ENCODE results near the gene RCAN2. TPM values are rescaled to one million over a fixed set of nuclear protein-coding genes. Genes with fewer than 3 reads are reported as not detected.
A peak's percentile ranks its signal among the peaks of the same experiment; 100 is the strongest.

Gene RCAN2
- polyA plus RNA-seq, 3 donors from 2014 or later, result not detected

DNA sequence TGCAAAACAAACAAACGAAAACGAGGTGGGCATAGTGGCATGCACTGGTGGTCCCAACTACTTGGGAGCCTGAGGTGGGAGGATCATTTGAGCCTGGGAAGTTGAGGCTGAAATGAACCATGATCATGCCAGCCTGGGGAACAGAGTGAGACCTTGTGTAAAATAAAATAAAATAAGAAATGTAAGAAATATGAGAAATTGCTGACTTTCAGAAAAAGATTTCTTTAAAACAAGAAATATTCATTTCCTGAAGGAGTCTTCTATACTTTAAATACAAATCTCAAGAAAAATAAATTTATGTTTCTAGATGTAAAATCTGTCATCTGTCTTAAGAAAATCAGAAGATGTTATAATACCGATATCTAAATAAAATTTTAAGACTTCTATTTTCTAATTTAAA is 223.7 kb downstream of the RCAN2 start:
- DNase-seq, result no peak
- H3K9me3 Mint-ChIP-seq, result no peaks in the 10 kb centered on the region
- no peak overlapping the region for H3K27ac Mint-ChIP-seq
- no peaks in the 10 kb centered on the region for H3K36me3 Mint-ChIP-seq
- no peaks in the 10 kb centered on the region for H3K4me1 Mint-ChIP-seq
- H3K4me3 Mint-ChIP-seq, result no peak overlapping the region
- peaks cover 0 to 4% (median 2%) of the 10 kb centered on the region in 3 donors for H3K27me3 Mint-ChIP-seq (ENCODE audit: low read depth in 3 of 3)

DNA sequence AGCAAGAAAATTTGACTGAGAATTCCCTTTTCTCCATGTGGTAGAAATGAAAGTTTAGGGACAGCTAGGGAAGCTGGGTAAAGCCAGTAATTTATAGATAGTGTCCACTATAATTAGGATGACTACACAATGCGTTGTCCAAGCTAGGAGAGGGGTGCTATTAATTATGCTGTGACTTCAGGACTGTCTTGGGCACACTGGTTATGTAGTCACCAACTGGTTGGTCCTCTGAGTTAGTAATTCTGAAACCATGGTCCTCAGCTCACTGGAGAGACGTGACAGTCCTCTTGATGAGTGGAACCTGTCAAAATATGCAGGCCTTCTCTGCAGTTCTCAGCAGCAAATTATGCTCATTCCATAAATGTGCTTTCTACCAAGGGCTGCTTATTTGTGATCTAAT is 225.9 kb downstream of the RCAN2 start:
- Mint-ChIP-seq H3K4me3 (no peak overlapping the region), H3K9me3 (no peaks in the 10 kb centered on the region), H3K27me3 (ENCODE audit: low read depth in 3 of 3) (peaks cover 2 to 4% (median 2%) of the 10 kb centered on the region in 3 donors), H3K4me1 (no peaks in the 10 kb centered on the region), H3K27ac (no peak overlapping the region), H3K36me3 (no peaks in the 10 kb centered on the region)
- DNase-seq, result no peak

GRCh38 chr6:46263707-46264086 is 227.6 kb downstream of the RCAN2 start:
- Mint-ChIP-seq H3K27me3 (ENCODE audit: low read depth in 3 of 3) (peaks cover 2 to 5% (median 2%) of the 10 kb centered on the region in 3 donors), H3K36me3 (no peaks in the 10 kb centered on the region), H3K27ac (no peak overlapping the region), H3K4me1 (no peaks in the 10 kb centered on the region), H3K4me3 (no peak overlapping the region), H3K9me3 (no peaks in the 10 kb centered on the region)
- DNase-seq, result no peak

- Mint-ChIP-seq H3K27ac (peak overlapping the region in 1 of 6 donors; percentile 68), H3K36me3 (no peaks in the 10 kb centered on the region), H3K27me3 (ENCODE audit: low read depth in 3 of 3) (peaks cover 2 to 6% (median 2%) of the 10 kb centered on the region in 3 donors), H3K4me1 (no peaks in the 10 kb centered on the region), H3K9me3 (no peaks in the 10 kb centered on the region), H3K4me3 (no peak overlapping the region)
- DNase-seq, result no peak
Measured at GRCh38 chr6:46262928-46263706, 228.1 kb downstream of the RCAN2 start.

GRCh38 chr6:46258249-46258648 is 233.0 kb downstream of the RCAN2 start:
- Mint-ChIP-seq H3K4me3 (no peak overlapping the region), H3K27me3 (ENCODE audit: low read depth in 3 of 3) (peaks cover 0 to 6% (median 2%) of the 10 kb centered on the region in 3 donors), H3K36me3 (no peaks in the 10 kb centered on the region), H3K27ac (no peak overlapping the region), H3K9me3 (no peaks in the 10 kb centered on the region), H3K4me1 (no peaks in the 10 kb centered on the region)
- no peak for DNase-seq

DNA sequence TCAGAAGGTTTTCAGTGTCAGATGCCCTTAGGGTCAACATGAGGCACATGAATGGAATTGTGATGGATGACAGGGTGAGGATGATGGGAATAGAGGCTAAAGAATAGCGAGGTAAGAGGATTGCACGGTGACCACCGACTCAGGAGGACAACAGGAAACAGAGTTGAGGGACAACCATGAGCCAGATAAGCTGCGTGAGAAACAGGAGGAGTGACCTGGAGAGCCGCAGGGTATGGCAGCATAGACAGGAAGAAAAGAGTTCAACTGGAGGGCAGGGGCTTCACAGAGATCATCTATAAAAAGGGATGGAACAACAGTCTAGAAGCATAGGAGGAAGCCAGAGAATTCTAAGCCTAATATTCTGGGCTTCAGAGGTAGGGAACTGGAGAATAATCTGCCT is 235.7 kb downstream of the RCAN2 start:
- Mint-ChIP-seq H3K9me3 (no peaks in the 10 kb centered on the region), H3K27ac (no peak overlapping the region), H3K4me3 (no peak overlapping the region), H3K4me1 (no peaks in the 10 kb centered on the region), H3K36me3 (no peaks in the 10 kb centered on the region), H3K27me3 (ENCODE audit: low read depth in 3 of 3) (peaks cover 1 to 3% (median 2%) of the 10 kb centered on the region in 3 donors)
- no peak for DNase-seq

- Mint-ChIP-seq H3K27ac (no peak overlapping the region), H3K36me3 (no peaks in the 10 kb centered on the region), H3K4me1 (no peaks in the 10 kb centered on the region), H3K9me3 (no peaks in the 10 kb centered on the region), H3K4me3 (no peak overlapping the region), H3K27me3 (ENCODE audit: low read depth in 3 of 3) (peaks cover 2 to 3% (median 3%) of the 10 kb centered on the region in 3 donors)
- DNase-seq, result no peak
Measured at GRCh38 chr6:46254946-46255345, 236.3 kb downstream of the RCAN2 start.

GRCh38 chr6:46254331-46254730 is 236.9 kb downstream of the RCAN2 start:
- no peak for DNase-seq
- Mint-ChIP-seq H3K27me3 (ENCODE audit: low read depth in 3 of 3) (peaks cover 2 to 3% (median 3%) of the 10 kb centered on the region in 3 donors), H3K4me1 (no peaks in the 10 kb centered on the region), H3K27ac (no peak overlapping the region), H3K36me3 (no peaks in the 10 kb centered on the region), H3K4me3 (no peak overlapping the region), H3K9me3 (no peaks in the 10 kb centered on the region)

DNA sequence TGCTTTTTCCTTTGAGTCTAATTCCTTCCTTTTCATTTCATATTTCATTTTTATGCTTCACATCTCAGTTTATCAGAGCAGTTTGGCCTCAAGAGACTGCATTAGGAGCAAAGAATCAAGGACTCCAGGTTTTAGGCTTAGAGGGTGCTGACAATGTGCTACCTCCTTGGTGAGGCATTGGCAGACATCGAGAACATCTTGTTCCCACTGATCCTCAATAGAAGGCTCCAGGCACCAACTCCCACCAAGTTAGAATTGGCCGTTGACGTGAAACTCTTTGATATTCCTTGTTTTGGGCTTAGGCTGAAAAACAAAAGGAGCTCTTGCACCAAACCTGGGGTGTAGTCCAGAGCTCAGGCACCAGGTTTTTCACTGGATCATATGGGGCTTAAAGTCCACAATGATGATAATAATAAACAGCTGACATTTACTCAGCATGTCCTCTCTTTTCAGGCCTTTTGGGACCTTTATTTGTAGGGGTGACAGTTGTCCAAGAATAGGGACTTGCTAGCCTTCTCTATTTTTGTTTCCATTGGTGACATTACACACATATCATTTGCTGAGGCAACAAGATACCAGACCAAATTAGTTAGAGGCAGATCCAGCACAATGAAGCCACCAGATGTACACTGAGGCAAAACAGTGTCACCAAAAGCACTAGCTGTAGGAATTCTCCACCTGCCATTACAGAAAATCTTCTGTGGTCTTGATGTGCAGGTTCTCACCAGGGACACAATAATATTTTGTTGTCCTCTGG is 239.5 kb downstream of the RCAN2 start:
- DNase-seq, result no peak
- Mint-ChIP-seq H3K27ac (no peak overlapping the region), H3K27me3 (ENCODE audit: low read depth in 3 of 3) (peaks cover 0 to 3% (median 3%) of the 10 kb centered on the region in 3 donors), H3K4me1 (no peaks in the 10 kb centered on the region), H3K9me3 (no peaks in the 10 kb centered on the region), H3K36me3 (no peaks in the 10 kb centered on the region), H3K4me3 (no peak overlapping the region)

GRCh38 chr6:46248143-46248542 is 243.1 kb downstream of the RCAN2 start:
- Mint-ChIP-seq H3K27ac (no peak overlapping the region), H3K36me3 (no peaks in the 10 kb centered on the region), H3K9me3 (no peaks in the 10 kb centered on the region), H3K4me3 (no peak overlapping the region), H3K4me1 (peaks cover 0 to 3% of the 10 kb centered on the region in 2 donors), H3K27me3 (ENCODE audit: low read depth in 3 of 3) (peaks cover 2 to 3% (median 3%) of the 10 kb centered on the region in 3 donors)
- no peak for DNase-seq

DNA sequence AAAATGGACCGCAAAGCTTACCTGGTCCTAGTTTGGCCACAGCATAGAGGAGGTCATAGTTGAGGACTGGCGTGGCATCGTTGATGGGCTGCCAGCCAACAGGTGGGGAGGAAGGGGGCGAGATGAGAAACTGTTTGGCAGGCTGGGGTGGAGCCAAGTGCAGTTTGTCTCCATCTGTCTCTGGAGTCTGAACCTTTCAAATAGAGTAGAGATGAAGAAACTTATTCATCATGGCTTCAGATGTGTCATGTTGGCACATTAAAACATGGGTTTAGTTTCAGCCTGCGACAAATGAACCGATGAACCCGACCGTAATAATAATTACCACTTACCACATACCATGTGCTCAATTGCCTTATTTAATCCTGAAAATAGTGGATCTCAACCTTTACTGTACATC is 244.5 kb downstream of the RCAN2 start:
- no peak for DNase-seq
- Mint-ChIP-seq H3K4me1 (peaks cover 0 to 3% of the 10 kb centered on the region in 2 donors), H3K36me3 (peaks cover 0 to 3% (median 0%) of the 10 kb centered on the region in 3 donors), H3K27ac (no peak overlapping the region), H3K9me3 (no peaks in the 10 kb centered on the region), H3K4me3 (no peak overlapping the region), H3K27me3 (ENCODE audit: low read depth in 3 of 3) (peaks cover 2 to 3% (median 3%) of the 10 kb centered on the region in 3 donors)

DNA sequence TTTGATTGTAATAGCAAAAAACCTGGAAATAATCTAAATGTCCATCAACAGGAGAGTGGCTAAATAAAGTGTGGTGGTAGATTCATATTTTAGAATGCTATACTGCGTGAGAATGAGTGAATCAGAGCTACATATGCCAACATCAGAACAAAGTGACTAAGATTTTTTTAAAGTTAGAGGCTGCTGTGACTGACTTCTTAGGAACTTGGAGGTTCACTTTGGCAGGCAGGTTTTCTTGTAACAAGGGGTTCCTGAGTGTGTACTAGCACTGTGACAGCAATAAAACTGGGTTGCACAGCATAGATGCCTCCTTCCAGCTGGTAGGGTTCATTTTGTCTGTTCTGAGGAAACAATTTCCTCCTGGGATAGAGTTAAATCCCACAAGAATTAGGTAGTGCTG is 245.2 kb downstream of the RCAN2 start:
- Mint-ChIP-seq H3K27ac (no peak overlapping the region), H3K4me3 (no peak overlapping the region), H3K27me3 (ENCODE audit: low read depth in 3 of 3) (peaks cover 2 to 4% (median 2%) of the 10 kb centered on the region in 3 donors), H3K9me3 (no peaks in the 10 kb centered on the region), H3K36me3 (peaks cover 0 to 3% (median 0%) of the 10 kb centered on the region in 3 donors), H3K4me1 (peaks cover 0 to 3% of the 10 kb centered on the region in 2 donors)
- no peak for DNase-seq

DNA sequence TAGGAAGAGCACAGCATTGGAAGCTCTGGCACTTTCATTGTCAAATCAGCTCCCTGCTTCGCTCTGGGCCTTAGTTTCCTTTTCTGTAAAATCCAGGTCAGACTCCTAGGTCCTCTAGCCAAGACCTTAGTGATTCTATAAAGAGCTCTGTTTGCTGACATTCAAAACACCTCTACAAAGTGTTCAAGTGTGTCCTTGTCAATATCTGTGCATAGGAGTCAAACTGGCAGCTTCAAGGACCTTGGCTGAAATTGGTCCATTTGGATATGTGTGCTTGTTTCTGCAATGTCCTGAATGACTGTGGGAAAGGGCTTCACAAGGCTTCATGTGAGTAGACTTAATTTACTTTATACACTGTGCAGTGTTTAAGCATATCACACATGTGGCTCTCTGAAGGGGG is 246.6 kb downstream of the RCAN2 start:
- peaks cover 0 to 2% (median 2%) of the 10 kb centered on the region in 3 donors for H3K27me3 Mint-ChIP-seq (ENCODE audit: low read depth in 3 of 3)
- peaks cover 0 to 3% (median 2%) of the 10 kb centered on the region in 3 donors for H3K36me3 Mint-ChIP-seq
- H3K27ac Mint-ChIP-seq, result no peak overlapping the region
- H3K4me3 Mint-ChIP-seq, result no peak overlapping the region
- DNase-seq, result no peak
- H3K4me1 Mint-ChIP-seq, result peaks cover 0 to 3% of the 10 kb centered on the region in 2 donors
- H3K9me3 Mint-ChIP-seq, result no peaks in the 10 kb centered on the region

- H3K4me3 Mint-ChIP-seq, result no peak overlapping the region
Measured at GRCh38 chr6:46243754-46244153, 247.5 kb downstream of the RCAN2 start.

More at GRCh38 chr6:46243754-46244153, 247.5 kb downstream of the RCAN2 start:
- Mint-ChIP-seq H3K27me3 (ENCODE audit: low read depth in 3 of 3) (peaks cover 0 to 2% (median 2%) of the 10 kb centered on the region in 3 donors), H3K27ac (no peak overlapping the region), H3K36me3 (peaks cover 0 to 5% (median 3%) of the 10 kb centered on the region in 3 donors), H3K4me1 (peaks cover 0 to 3% of the 10 kb centered on the region in 2 donors), H3K9me3 (no peaks in the 10 kb centered on the region)
- no peak for DNase-seq

All from immature natural killer cell (primary cell).